ENCODE results near the gene CCSER1.

Gene CCSER1

GRCh38 chr4:90128961-90129495 lies 1.8 kb downstream of the CCSER1 start:
- no peak for DNase-seq

DNA sequence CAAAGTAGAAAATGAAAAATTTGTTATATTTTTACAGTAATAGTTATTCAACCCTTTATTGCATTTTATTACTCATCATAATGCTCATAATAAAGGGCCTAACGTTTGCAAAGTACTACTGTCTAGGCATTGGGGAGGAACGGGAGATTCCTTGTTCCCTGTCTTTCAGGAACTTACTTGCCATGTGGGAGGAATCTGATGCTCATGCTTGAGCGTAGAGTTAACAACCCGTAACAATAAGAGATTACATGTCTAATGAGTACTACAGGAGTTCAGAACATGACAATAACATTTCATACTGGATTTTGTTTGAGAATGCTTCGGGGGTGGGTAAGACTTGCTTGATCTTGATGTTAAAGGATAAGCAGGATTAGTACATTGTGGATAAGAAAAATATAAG lies 2.9 kb downstream of the CCSER1 start:
- no peak for DNase-seq

DNA sequence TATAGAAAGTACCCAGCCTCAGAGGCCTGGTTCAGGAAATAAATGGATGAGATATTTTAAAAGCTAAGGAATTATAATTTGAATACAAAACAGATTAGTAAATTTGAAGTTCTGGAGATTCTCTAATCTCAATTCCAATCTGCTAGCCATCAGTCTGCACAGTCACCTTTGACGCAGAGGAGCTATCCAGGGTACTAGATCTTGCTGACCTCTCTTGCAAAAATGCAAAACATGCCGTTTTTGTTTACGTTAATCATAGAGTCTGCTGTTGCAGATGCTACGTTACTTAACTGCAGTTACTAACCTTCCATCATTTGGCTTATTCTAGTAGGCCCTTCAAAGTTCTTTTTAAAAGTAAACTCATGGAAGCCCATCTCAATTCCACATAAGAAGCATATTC lies 10.4 kb downstream of the CCSER1 start:
- DNase-seq, result no peak

GRCh38 chr4:90142081-90142480 lies 14.9 kb downstream of the CCSER1 start:
- no peak for DNase-seq

DNA sequence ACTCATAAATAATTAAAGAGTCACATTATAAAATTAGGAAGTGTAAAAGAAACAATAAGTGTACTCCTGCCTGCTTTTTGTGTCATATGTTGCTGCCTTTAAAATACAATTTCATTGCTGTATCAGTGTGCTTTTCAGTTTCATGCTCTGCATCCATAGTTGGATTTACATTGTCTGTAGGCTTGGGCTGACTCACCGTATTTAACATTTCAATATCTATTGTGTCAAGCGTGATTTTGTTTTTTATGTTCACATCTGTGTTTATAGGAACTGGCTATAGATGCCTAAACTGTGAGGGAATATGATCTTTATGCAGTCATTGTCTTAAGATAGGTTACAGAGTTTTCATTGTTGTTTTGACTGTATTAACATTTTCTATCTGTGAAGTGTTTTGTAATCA lies 18.1 kb downstream of the CCSER1 start:
- DNase-seq, result no peak

GRCh38 chr4:90146306-90146705 lies 19.1 kb downstream of the CCSER1 start:
- DNase-seq, result no peak

- no peak for DNase-seq
These were observed 21.5 kb downstream of the CCSER1 start for GRCh38 chr4:90148574-90149148.

GRCh38 chr4:90152024-90152423 lies 24.8 kb downstream of the CCSER1 start:
- DNase-seq, result no peak

DNA sequence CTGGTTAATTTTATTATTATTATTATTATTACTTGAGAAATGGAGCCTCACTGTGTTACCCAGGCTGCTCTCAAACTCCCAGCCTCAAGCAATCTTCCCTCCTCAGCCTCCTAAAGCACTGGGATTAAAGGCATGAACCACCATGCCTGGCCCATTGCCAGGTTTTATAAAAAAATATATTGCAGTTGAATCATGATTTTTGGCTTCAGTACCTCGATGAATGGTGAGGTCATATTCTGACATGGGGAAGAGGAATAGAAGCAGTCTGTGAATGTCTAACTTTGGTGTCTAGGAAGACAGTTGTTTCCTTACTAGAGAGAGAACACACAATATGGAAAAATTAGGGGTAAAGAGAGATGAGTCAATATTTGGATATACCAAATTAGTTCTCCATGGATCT lies 32.0 kb downstream of the CCSER1 start:
- DNase-seq, result no peak

DNA sequence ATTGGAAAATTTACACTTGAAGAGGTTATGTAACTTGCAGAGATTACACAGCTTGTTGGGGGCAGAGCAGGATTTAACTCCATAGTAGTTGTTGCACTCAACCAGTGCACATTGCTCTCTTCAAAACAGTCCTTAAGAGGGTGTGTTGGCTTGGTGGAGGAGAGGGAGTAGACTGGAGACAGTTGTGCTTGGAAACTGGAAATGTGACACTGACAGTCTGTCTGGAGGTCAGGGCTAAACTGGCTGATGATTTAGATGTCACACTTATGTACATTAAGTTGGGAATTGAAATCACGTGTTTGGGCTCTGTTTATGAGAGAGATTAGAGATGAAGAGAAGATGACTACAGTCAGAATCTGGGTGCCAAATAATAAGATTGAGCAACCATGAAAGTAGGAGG lies 32.9 kb downstream of the CCSER1 start:
- DNase-seq, result no peak

- no peak for DNase-seq
These were observed 35.4 kb downstream of the CCSER1 start for GRCh38 chr4:90162566-90162965.

DNA sequence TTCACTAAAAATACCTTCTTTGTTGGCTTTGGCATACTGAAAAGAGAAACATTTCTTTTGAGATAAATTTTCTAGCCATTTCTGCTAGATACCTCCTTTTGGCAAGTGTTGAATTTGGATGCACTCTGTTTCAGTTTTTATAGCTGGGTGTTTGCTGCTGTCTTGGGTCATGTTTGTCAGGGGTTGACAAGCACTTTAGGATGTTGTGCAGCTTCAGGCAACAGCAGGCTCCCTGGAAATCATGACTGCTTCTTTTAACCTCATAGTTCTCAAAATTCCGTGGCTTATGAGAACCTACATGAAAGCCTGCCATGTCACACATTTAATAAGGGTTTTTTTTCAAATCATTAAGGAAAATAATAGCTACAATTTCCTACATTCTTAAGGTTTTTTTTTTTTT lies 36.7 kb downstream of the CCSER1 start:
- no peak for DNase-seq

DNA sequence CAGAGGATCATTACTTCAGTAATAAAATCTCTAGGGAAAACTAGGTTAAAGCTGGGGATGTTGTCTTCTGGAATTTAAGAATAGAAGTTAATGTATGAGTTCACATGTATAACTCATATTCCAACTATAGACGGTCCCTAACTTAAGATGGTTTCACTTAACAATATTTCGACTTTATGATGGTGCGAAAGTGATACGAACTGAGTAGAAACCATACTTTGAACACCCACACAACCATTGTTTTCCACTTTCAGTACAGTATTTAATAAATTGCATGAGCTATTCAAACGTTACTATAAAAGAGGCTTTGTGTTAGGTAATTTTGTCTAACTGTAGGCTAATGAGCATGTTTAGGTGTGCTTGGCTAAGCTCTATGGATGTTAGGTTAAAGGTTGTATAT lies 38.7 kb downstream of the CCSER1 start:
- DNase-seq, result no peak

DNA sequence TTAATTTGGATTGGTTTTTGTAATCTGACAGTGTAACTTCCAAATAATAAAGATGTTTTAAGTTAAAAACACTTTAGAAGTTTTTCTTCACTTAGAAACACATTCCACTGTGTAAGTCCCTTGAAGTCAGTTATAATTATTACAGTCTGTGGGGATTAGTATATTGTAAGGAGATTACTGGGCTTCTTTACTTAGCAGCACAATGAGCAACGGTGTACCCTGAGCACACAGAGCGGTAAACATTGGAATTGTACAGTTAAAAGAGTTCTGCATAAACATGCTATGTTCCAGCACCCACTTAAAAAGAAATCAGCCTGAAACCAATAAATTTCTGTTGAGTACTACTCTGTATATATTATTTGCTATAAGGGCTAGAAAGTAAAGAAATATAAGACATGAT lies 44.3 kb downstream of the CCSER1 start:
- DNase-seq, result no peak

DNA sequence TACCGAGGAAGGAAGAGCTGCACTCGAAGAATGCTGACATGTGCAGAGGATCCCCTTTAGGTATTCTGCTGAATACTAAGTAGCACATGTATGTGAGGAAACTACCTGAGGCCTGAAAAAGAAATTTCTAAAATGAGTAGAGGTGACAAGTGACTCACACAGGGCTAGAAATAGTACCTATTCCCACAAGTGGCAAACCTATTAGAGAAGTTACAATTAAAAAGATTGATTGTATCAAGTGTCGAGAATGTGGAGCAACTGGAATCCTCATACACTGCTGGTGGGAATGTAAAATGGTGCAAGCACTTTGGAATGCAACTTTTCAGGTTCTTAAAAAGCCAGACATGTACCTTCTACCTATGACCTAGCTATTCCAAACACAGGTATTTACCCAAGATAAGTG lies 47.4 kb downstream of the CCSER1 start:
- DNase-seq, result no peak

DNA sequence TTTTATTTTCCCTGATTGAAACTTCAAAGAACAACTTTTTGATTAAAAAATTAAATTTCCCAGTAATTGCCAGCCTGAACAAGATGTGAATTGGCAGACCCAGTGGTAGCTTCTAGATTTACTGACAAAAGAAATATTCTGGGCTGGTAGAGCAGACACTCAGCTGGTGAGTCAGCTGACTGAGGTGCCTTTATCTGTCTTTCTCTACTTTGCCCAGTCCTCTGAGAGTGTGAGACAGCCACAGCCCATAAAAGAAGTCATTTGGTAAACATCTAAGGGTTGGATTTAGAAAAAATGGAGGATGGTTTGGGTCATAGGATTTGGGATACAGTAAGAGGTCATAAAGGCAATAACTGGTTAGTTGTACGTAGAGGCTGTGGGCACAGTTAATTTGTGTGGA lies 54.5 kb downstream of the CCSER1 start:
- DNase-seq, result no peak

- no peak for DNase-seq
These were observed 56.1 kb downstream of the CCSER1 start for GRCh38 chr4:90183254-90183653.

DNA sequence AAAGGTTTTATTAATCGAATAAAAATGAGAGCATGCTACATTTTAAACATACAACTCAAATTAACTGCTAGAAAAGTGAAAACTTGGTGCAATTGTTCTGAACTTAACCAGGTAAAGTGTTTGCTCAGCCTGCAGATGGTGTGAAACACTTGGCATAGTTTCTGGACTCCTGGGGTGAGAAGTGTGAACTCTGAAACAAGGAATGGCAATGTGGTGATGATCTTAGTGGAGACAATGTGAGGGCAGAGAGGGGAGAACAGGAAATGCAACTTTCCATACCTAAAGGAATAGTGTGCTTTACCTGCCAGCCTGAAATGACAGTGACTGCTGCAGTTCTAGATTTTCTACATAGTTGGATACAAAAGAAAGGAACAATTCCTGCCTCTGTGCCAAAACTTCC lies 57.4 kb downstream of the CCSER1 start:
- DNase-seq, result no peak

DNA sequence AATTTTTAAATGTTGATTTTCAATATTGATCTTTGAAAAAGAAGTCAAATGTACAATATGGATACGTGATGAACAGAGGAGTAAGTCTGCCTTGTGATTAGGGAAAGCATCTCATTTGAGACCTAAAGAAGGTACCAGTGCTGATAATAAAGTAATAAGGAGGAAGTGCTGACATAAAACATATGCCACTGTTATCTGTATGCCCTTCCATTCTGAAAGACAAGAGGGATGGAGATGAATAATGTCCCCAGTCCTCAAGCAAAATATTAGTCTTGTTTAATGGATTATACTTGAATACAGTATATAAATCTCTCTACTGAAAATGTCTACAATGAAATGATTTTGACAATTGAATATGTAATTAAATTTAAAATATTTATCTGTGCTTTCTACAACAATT lies 58.2 kb downstream of the CCSER1 start:
- DNase-seq, result no peak

- no peak for DNase-seq
These were observed 59.0 kb downstream of the CCSER1 start for GRCh38 chr4:90186229-90186628.

DNA sequence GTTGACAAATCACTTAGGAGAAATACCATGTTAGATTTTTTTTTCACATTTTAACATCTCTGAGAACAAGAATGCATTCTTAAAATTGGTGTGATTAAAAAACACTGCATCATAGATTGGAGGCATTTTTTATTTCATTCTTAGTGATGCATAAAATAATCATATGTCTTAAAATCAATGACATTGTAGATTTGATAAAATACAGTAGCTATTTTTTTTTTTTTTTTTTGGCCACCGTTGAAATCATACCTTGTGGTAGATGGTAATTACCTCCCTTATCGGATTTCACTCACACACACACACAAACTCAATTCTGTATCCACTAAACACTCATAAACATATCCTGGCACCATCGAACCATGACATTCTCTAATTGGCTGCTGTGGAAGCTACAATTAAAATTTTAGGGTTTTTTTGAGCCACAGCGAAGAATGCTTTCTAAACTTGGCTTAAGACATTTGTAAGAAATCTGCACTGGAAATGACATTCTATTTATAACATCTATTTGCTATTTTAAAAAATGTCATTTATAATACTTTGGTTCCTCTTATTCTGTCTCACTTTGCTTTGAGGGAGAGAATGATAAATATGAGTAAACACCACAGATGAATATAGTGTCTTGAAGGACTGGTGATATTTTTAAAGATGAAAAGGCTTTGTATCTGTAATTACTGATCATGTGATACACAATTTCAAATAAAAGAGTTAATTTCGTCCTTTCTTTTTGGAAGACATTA lies 60.1 kb downstream of the CCSER1 start:
- DNase-seq, result no peak

GRCh38 chr4:90189178-90189577 lies 62.0 kb downstream of the CCSER1 start:
- no peak for DNase-seq

DNA sequence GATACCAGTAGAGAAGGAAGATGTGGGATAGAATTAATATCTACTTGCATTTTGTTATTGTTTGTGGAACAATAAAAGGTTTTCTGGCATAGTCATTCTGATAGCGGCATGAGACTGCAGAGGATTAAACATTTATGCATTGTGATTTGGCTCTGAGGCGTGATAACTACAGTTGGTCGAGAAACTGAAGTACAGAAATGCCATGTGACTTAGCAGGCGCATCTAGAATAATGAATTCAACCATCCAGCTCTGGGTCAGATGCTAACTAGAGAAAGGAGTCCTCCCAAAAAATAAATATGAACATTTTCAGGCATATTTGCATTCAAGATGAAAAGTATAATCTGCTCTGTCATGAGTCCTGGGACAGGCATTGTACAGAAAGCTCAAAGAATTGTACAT lies 62.8 kb downstream of the CCSER1 start:
- no peak for DNase-seq

- no peak for DNase-seq
These were observed 63.3 kb downstream of the CCSER1 start for GRCh38 chr4:90190525-90190924.
